LNCaP clone FGC (cell line): ENCODE measurements around the gene CCDC142.
A peak's percentile ranks its signal among the peaks of the same experiment; 100 is the strongest.

Experiments used
- DNase-seq: peaks from one replicate; pipeline ENCODE4 v3.0.0-alpha.2; 2011; ENCODE audit warnings: low read depth
- H3K4me3 ChIP-seq: 2 replicates; pipeline ENCODE4 v1.5.1; 2011; ENCODE audit warnings: mild to moderate bottlenecking, low read depth, low read length, control low read depth
- CTCF ChIP-seq: IDR thresholded peaks from 2 replicates; pipeline ENCODE4 v1.5.1; 2012; ENCODE audit warnings: mild to moderate bottlenecking; ENCODE audit not compliant: control insufficient read depth, insufficient read depth; ENCODE audit errors: extremely low read depth

Gene CCDC142

GRCh38 chr2:74482801-74483674 is at the start of gene CCDC142, which contains the start of gene TTC31:
Gene CCDC142, minus strand, starts transcription at chr2:74482998. Its CDS starts 161 bp downstream, at chr2:74482837.
Gene TTC31, plus strand, starts transcription at chr2:74483081. Its CDS starts 15 bp downstream, at chr2:74483096.
- peak; percentile 71 for TF ChIP-seq CTCF
- H3K4me3 ChIP-seq, result peak within 1 kb of the TSS; percentile 78
- peak; percentile 71 for DNase-seq

GRCh38 chr2:74532222-74532621 is 49.4 kb upstream of the CCDC142 start:
- DNase-seq, result no peak

GRCh38 chr2:74531666-74532065 is 48.9 kb upstream of the CCDC142 start:
- TF ChIP-seq CTCF, result no peak
- no peak for DNase-seq
- no peak overlapping the region for H3K4me3 ChIP-seq

More at GRCh38 chr2:74532222-74532621, 49.4 kb upstream of the CCDC142 start:
- peak; percentile 52 for TF ChIP-seq CTCF
- no peak overlapping the region for H3K4me3 ChIP-seq

- H3K4me3 ChIP-seq, result peak overlapping the region; percentile 83
These were observed 47.7 kb upstream of the CCDC142 start for GRCh38 chr2:74530239-74531187.

GRCh38 chr2:74529357-74530238 is 46.8 kb upstream of the CCDC142 start, which contains the start of the genes AUP1 and HTRA2:
Gene AUP1, minus strand, starts transcription at chr2:74529706. Its CDS starts 77 bp downstream, at chr2:74529629.
Gene HTRA2, plus strand, starts transcription at chr2:74529933. Its CDS starts 74 bp downstream, at chr2:74530007.
- peak within 1 kb of the TSS; percentile 83 for H3K4me3 ChIP-seq
- DNase-seq, result peak; percentile 90
- no peak for TF ChIP-seq CTCF

More at GRCh38 chr2:74530239-74531187, 47.7 kb upstream of the CCDC142 start:
- TF ChIP-seq CTCF, result no peak
- DNase-seq, result no peak
